Ureter (tissue), 1 donor: ENCODE results near the gene ELMO1. TPM values are rescaled to one million over a fixed set of nuclear protein-coding genes. Genes with fewer than 3 reads are reported as not detected.

Experiments used
- DNase-seq: peaks from one replicate; pipeline ENCODE4 v3.0.0-alpha.2; 2020; ENCODE audit warnings: low spot score
- total RNA-seq: library from RNA; stranded (reverse); gene quantifications from one replicate; pipeline ENCODE4 v1.2.4, GENCODE V29; 2023
- donor health status: DM: yes; HTN: yes; CAD: no.

Gene ELMO1
- total RNA-seq, 1 donor from 2014 or later, result 51.9 TPM

- DNase-seq, result no peak
Measured at GRCh38 chr7:37349979-37350590, 98.6 kb downstream of the ELMO1 start.

- DNase-seq, result no peak
Measured at GRCh38 chr7:37348982-37349381, 99.7 kb downstream of the ELMO1 start.

GRCh38 chr7:37346761-37347160 lies 101.9 kb downstream of the ELMO1 start:
- DNase-seq, result no peak

GRCh38 chr7:37344886-37345579 lies 103.6 kb downstream of the ELMO1 start:
- no peak for DNase-seq

GRCh38 chr7:37342688-37343471 lies 105.8 kb downstream of the ELMO1 start:
- no peak for DNase-seq

- no peak for DNase-seq
Measured at GRCh38 chr7:37342176-37342687, 106.4 kb downstream of the ELMO1 start.

GRCh38 chr7:37341033-37341630 lies 107.5 kb downstream of the ELMO1 start:
- DNase-seq, result no peak

GRCh38 chr7:37338966-37339365 lies 109.7 kb downstream of the ELMO1 start:
- DNase-seq, result no peak

- no peak for DNase-seq
Measured at GRCh38 chr7:37337522-37337921, 111.1 kb downstream of the ELMO1 start.

- DNase-seq, result no peak
Measured at GRCh38 chr7:37336259-37336658, 112.4 kb downstream of the ELMO1 start.

GRCh38 chr7:37333075-37333474 lies 115.6 kb downstream of the ELMO1 start:
- no peak for DNase-seq

- DNase-seq, result no peak
Measured at GRCh38 chr7:37332243-37333016, 116.2 kb downstream of the ELMO1 start.

GRCh38 chr7:37330775-37331174 lies 117.9 kb downstream of the ELMO1 start:
- no peak for DNase-seq

- DNase-seq, result no peak
Measured at GRCh38 chr7:37329940-37330339, 118.7 kb downstream of the ELMO1 start.

GRCh38 chr7:37327288-37327687 lies 121.4 kb downstream of the ELMO1 start:
- DNase-seq, result no peak

GRCh38 chr7:37323966-37324365 lies 124.7 kb downstream of the ELMO1 start:
- no peak for DNase-seq

- no peak for DNase-seq
Measured at GRCh38 chr7:37322831-37323230, 125.8 kb downstream of the ELMO1 start.

- DNase-seq, result no peak
Measured at GRCh38 chr7:37320848-37321468, 127.7 kb downstream of the ELMO1 start.

- no peak for DNase-seq
Measured at GRCh38 chr7:37320140-37320847, 128.4 kb downstream of the ELMO1 start.

- no peak for DNase-seq
Measured at GRCh38 chr7:37318541-37318940, 130.1 kb downstream of the ELMO1 start.
